Natural killer cell treated with Interleukin-12 subunit alpha and Interleukin-12 subunit beta and Interleukin-15 and Interleukin-18, amount 100 ng/mL, for 72 hours (primary cell): ENCODE measurements around the gene G6PD. TPM values are rescaled to one million over a fixed set of nuclear protein-coding genes. Genes with fewer than 3 reads are reported as not detected.
A peak's percentile ranks its signal among the peaks of the same experiment; 100 is the strongest.
"Not testable (repeated sequence)": the region's sequence is repeated elsewhere in the genome, so short reads cannot be mapped to it uniquely, and the experiment has no call there.

ENCODE experiments used
- ATAC-seq, 2 donors: fragments of 150-1000 bp; cut with Tn5 transposase in 1 of 2; sonication (Bioruptor Pico), chemical (Tn5 transposase) in 1 of 2; 2 replicates each; pipeline ENCODE4 v1.10.0; 2021
- DNase-seq: peaks from one replicate; pipeline ENCODE4 v3.0.0; 2022; ENCODE audit warnings: low spot score
- H3K27ac Mint-ChIP-seq, 2 donors: 1 replicate in 1 of 2; 2 replicates in 1 of 2; pipeline ENCODE4 v1.8.0; 2022; ENCODE audit warnings: mixed read lengths in 2 of 2, mild to moderate bottlenecking in 1 of 2, moderate library complexity in 1 of 2
- H3K27me3 Mint-ChIP-seq, 2 donors: 1 replicate in 1 of 2; 2 replicates in 1 of 2; pipeline ENCODE4 v1.8.0; 2022; ENCODE audit warnings: mixed read lengths in 2 of 2
- H3K36me3 Mint-ChIP-seq: one replicate; pipeline ENCODE4 v1.8.0; 2022; ENCODE audit warnings: mixed read lengths
- H3K4me1 Mint-ChIP-seq, 2 donors: 1 replicate in 1 of 2; 2 replicates in 1 of 2; pipeline ENCODE4 v1.8.0; 2022; ENCODE audit warnings: low read depth in 2 of 2, mixed read lengths in 2 of 2, mild to moderate bottlenecking in 1 of 2
- H3K4me3 Mint-ChIP-seq: one replicate; pipeline ENCODE4 v1.8.0; 2022; ENCODE audit warnings: mixed read lengths
- H3K9me3 Mint-ChIP-seq: 2 replicates; pipeline ENCODE4 v1.8.0; 2022; ENCODE audit warnings: mixed read lengths
- total RNA-seq, 2 donors: library from RNA; stranded (reverse); gene quantifications; one replicate each; pipeline ENCODE4 v1.2.3, GENCODE V29; 2022

The G6PD gene
- total RNA-seq, 2 donors from 2014 or later, result 115 to 227 TPM

DNA sequence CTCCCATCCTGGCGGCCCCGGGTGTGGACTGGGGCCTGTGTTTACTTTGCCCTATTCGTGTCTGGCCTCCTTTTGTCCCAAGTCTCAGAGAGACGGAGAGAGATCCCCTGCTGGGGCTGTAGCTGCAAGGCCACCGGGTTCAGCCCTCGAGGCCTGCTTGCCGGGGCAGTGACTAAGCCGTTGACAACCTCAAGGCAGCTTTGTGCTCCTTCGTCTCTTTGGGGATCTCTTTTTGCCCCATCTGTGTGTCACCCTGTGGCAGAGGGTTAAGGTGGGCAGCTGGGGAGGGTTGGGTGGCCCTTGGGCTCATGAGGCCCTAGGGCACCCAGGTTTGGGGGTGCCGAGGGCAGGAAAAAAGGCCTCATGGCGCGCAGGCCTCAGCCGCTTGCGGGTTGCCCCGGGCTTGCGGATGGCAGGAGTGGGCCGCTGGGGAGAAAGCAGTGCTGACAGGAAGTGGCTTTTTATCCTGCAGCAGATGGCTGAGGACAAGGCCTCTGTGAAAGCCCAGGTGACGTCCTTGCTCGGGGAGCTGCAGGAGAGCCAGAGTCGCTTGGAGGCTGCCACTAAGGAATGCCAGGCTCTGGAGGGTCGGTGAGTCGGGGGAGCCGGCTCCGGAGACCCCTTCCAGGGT, 11.5 kb upstream of the G6PD start:
- H3K4me1 Mint-ChIP-seq, DNase-seq, H3K27me3 Mint-ChIP-seq, H3K27ac Mint-ChIP-seq, H3K9me3 Mint-ChIP-seq, H3K4me3 Mint-ChIP-seq, H3K36me3 Mint-ChIP-seq: not testable (repeated sequence)
- peak; percentile 73 to 90 for ATAC-seq

GRCh38 chrX:154552112-154552806, 5.6 kb upstream of the G6PD start:
- H3K27ac Mint-ChIP-seq, result peak overlapping the region in 1 of 2 donors; percentile 68
- not testable (repeated sequence) for H3K4me3 Mint-ChIP-seq, H3K27me3 Mint-ChIP-seq, DNase-seq, ATAC-seq, H3K9me3 Mint-ChIP-seq
- peaks cover 11% of the 10 kb centered on the region for H3K36me3 Mint-ChIP-seq
- H3K4me1 Mint-ChIP-seq, result peaks cover 23 to 40% of the 10 kb centered on the region in 2 donors

GRCh38 chrX:154549766-154550165, 3.1 kb upstream of the G6PD start:
- no peaks in the 10 kb centered on the region for H3K9me3 Mint-ChIP-seq
- ATAC-seq (no peak), DNase-seq (no peak)
- peak overlapping the region; percentile 73 to 94 for H3K27ac Mint-ChIP-seq
- peaks cover 11% of the 10 kb centered on the region for H3K36me3 Mint-ChIP-seq
- H3K4me1 Mint-ChIP-seq, result peaks cover 27 to 40% of the 10 kb centered on the region in 2 donors
- H3K27me3 Mint-ChIP-seq, result peaks cover 0 to 6% of the 10 kb centered on the region in 2 donors
- H3K4me3 Mint-ChIP-seq, result peak overlapping the region; percentile 73

DNA sequence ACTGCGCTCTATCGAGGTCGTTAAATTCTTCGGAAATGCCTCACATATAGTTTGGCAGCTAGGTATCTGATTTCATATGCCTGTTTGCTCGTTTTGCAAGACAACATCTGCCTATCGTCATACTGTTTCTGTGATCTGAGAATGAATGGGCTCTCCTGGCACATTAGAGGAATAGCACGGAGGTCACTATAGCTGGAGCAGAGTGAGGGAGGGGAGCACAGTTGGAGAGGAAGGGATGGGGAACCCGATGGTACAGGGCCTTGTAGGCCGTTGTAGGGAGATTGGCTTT, 1.3 kb upstream of the G6PD start:
- no peak for ATAC-seq
- Mint-ChIP-seq H3K9me3 (no peaks in the 10 kb centered on the region), H3K4me1 (peaks cover 31 to 39% of the 10 kb centered on the region in 2 donors)

DNA sequence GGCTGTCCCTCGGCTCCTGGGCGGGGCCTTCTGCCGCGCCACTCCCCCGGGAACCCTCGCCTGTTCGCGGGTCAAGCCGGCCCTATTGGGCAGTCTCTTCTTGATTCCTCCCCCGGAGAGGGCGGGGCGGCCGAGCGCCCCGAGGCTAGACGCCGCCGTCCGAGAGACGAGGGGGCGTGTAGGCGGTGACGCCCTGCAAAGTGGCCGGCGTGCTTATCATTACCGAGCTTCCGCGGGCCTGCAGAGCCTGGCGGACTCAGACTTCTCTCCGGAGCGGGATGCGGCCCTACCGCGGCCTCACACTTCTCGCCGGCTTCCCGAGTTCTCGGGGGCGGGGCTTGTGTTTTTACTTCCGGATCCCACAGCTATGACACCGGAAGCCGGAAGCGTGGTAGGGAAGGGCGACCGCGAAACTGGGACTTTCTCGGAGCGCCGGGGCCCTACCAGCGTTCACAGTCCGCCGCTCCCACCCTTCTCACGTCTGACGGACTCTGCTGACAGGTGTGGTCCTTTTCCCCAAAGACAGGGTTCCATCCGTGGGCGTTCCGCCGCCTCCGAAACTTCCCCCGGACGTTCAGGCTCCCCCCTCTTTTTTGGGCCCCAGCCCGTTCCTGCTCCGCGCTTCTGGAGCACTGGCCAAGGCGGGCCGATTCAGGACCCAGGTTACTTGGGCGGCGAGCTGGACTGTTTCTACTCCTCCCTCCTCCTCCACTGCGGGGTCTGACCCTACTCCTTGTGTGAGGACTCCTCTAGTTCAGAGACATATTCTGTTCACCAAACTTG, 790 bp upstream of the G6PD start, which contains the start of gene IKBKG:
Gene IKBKG (plus strand): TSS at position 376 of the 783 bp plus-strand sequence. CDS start 4,383 bp downstream, outside the sequence.
- Mint-ChIP-seq H3K4me3 (peak within 1 kb of the TSS; percentile 98), H3K36me3 (peaks cover 11% of the 10 kb centered on the region), H3K9me3 (no peaks in the 10 kb centered on the region), H3K4me1 (peaks cover 36 to 44% of the 10 kb centered on the region in 2 donors), H3K27me3 (peaks cover 0 to 6% of the 10 kb centered on the region in 2 donors), H3K27ac (peak within 1 kb of the TSS; percentile 98 to 99)
- DNase-seq, result peak; percentile 93
- ATAC-seq, result peak; percentile 91

More for the DNA sequence above, 1.3 kb upstream of the G6PD start:
- H3K4me3 Mint-ChIP-seq, result peak overlapping the region; percentile 98
- DNase-seq, result no peak
- peaks cover 0 to 6% of the 10 kb centered on the region in 2 donors for H3K27me3 Mint-ChIP-seq
- peaks cover 11% of the 10 kb centered on the region for H3K36me3 Mint-ChIP-seq
- peak overlapping the region; percentile 94 for H3K27ac Mint-ChIP-seq

DNA sequence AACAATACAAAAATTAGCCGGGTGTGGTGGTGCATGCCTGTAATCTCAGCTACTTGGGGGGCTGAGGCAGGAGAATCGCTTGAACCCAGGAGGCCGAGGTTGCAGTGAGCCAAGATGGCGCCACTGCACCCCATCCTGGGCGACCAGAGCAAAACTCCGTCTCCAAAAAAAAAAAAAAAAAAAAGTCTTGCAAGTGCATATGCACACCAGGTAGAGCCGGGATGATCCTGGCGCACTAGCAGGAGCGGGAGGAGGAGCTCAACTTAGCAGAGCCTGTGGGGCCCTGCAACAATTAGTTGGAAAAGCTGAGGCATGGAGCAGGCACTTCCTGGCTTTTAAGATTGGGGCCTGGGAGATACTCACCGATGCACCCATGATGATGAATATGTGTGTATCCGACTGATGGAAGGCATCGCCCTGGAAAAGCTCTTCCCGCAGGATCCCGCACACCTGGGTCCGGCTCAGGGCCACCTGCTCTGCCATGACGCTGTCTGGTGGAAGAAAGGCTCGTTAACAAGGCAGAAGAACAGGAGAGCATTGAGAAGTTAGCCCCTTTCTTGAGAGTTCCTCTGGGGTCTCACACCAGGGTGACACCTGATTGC, 872 bp downstream of the G6PD start:
- no peak for ATAC-seq
- Mint-ChIP-seq H3K9me3 (no peaks in the 10 kb centered on the region), H3K27me3 (peaks cover 0 to 6% of the 10 kb centered on the region in 2 donors), H3K27ac (peak overlapping the region; percentile 98 to 99), H3K36me3 (peaks cover 11% of the 10 kb centered on the region), H3K4me1 (peaks cover 32 to 42% of the 10 kb centered on the region in 2 donors), H3K4me3 (peak overlapping the region; percentile 77)
- no peak for DNase-seq

DNA sequence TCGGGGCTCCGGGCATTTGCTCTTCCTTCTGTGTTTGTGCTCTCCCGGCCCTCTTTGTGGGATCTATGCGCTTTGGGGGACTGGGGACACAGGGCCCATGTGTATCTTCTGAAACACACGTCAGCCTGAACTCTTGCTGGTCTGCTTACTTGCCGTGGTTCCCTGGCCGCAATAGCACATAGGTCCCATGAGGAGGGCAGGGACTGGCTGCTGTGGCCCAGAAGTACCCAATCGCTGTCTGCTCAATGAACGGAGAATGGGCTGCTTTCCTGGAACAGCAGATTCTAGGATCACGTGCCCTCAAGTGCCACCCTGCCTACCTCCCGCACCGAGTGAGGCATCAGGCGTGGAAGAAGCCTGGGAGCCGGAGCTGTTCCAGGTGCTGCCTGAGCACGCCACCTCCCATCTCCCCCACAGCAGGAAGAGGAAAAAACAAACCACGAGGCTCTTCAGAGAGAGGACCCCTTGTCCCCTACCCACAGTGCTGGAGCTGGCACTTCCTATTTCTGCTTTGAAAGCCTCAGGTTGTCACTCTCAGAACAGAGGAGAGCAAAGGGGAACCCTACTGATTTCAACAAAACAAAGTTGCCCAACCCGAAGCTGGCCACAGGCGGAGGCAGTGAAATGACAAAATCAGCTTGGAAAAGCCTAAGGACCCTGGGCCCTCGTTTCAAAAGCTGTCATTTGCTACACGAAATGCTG, 3.8 kb downstream of the G6PD start:
- Mint-ChIP-seq H3K9me3 (no peaks in the 10 kb centered on the region), H3K4me1 (peaks cover 22 to 38% of the 10 kb centered on the region in 2 donors), H3K36me3 (peaks cover 2% of the 10 kb centered on the region), H3K27me3 (peaks cover 0 to 4% of the 10 kb centered on the region in 2 donors), H3K4me3 (peak overlapping the region; percentile 91), H3K27ac (peak overlapping the region; percentile 98 to 99)
- DNase-seq, result peak; percentile 66
- peak; percentile 1 to 7 for ATAC-seq

DNA sequence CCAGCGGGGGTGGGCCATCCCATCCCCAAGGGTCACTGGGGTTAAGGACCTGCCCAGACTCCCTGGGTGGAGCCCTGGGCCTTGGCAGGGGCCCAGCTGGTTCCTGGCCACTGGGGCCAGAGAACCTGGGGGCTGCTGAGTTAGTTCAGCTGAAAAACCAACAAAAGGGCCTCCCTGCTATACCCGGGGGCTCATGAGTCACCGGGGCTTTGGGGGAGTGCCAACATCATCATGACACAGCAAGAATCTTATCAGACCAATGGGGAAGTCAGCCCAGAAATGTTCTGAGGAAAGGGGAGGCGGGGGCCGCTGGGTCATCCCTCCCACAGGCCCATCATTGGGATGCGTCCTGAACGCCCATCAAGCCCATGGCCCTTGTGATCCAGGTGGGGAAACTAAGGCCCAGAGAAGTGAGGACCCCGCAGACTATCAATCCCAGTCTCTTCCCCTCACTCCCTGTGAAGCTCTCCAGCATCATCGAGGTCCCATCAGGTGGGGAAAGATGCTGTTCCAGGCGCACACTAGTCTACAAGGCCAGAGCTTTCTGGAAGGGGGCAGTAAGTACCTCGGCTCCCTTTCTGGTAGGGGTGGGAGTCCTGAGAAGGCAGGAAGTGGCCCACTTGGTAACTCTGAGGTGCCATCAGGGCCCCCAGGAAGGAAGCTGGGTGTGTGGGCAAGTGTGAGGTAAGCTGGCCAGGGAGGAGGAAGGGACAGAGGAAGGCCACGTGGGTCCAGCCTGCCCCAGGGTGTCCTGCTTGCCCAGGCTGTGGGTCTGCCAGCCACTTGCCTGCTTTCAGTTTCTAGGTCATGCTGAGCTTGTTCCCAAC, 4.5 kb downstream of the G6PD start:
- H3K27ac Mint-ChIP-seq, result peak overlapping the region; percentile 98 to 99
- H3K4me3 Mint-ChIP-seq, result peak overlapping the region; percentile 91
- DNase-seq, result peak; percentile 70
- H3K36me3 Mint-ChIP-seq, result no peaks in the 10 kb centered on the region
- peaks cover 0 to 3% of the 10 kb centered on the region in 2 donors for H3K27me3 Mint-ChIP-seq
- no peaks in the 10 kb centered on the region for H3K9me3 Mint-ChIP-seq
- peak; percentile 48 to 51 for ATAC-seq
- peaks cover 20 to 42% of the 10 kb centered on the region in 2 donors for H3K4me1 Mint-ChIP-seq

GRCh38 chrX:154541589-154541895, 5.1 kb downstream of the G6PD start:
- ATAC-seq (no peak), DNase-seq (no peak)
- peaks cover 0 to 3% of the 10 kb centered on the region in 2 donors for H3K27me3 Mint-ChIP-seq
- H3K27ac Mint-ChIP-seq, result peak overlapping the region; percentile 98 to 99
- peaks cover 20 to 42% of the 10 kb centered on the region in 2 donors for H3K4me1 Mint-ChIP-seq
- H3K36me3 Mint-ChIP-seq, result no peaks in the 10 kb centered on the region
- no peaks in the 10 kb centered on the region for H3K9me3 Mint-ChIP-seq
- peak overlapping the region; percentile 30 for H3K4me3 Mint-ChIP-seq

DNA sequence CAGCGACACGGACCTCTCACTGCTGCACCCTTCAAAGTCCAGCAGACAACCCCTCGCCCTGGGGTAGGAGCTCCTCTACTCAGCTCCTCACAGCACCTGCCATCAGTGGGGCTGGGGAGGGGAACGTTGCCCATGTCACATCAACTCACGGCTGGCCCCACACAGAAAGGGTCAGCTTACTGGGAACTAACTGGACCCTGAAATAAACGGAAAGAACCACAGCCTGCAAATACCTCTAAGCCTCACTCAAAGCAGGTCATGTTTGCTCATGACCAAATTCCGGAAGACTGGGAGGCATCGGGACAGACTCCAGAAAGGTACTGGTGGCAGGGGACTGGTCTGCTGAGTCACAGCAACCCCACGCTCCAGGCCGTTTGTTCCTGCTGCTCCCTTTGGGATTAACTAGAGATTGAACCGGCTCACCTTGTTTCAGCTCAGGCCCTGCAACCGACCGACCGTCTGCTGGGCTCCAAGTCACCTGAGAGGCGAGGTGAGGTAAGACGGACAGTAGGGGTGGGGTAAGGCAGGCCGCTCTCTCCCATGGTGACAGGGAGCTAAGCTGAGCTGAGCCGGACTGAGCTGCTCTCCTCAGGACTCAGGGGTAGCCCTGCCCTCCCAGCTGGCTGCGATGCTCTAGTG, 5.6 kb downstream of the G6PD start:
- Mint-ChIP-seq H3K27me3 (peaks cover 0 to 3% of the 10 kb centered on the region in 2 donors), H3K27ac (peak overlapping the region; percentile 98 to 99), H3K9me3 (no peaks in the 10 kb centered on the region), H3K36me3 (no peaks in the 10 kb centered on the region), H3K4me1 (peaks cover 19 to 40% of the 10 kb centered on the region in 2 donors), H3K4me3 (peak overlapping the region; percentile 30)
- ATAC-seq (no peak), DNase-seq (no peak)

DNA sequence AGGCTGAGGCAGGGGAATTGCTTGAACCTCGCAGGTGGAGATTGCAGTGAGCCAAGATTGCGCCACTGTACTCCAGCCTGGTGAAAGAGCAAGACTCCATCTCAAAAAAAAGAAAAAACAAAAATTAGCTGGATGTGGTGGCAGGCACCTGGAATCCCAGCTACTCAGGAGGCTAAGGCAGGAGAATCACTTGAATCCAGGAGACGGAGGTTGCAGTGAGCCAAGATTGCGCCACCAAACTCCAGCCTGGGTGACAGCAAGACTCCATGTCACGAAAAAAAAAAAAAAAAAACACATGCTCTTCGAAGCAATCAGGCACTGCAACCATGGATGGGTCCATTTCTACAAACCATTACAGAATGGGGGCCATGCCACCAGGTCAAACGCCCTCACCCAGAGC, 6.3 kb downstream of the G6PD start:
- peaks cover 15 to 38% of the 10 kb centered on the region in 2 donors for H3K4me1 Mint-ChIP-seq

DNA sequence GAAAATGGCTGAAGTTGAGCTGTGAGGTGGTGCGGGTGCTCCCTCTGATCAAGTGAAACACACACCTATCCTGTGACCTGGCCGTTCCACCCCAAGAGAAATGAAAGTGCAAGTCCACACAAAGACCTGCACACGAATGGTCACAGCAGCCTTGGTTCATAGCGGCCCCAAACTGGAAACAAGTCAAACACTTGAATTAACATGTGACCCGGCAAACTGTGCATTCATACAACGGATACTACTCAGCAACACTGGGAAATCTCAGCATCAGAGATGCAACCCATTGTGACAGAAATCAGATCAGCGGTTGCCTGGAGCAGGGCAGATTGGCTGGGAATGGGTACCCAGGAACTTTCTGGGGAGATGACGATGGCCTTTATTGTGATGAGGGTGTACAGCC, 7.6 kb downstream of the G6PD start:
- peak overlapping the region; percentile 71 for H3K4me3 Mint-ChIP-seq
- peaks cover 15 to 41% of the 10 kb centered on the region in 2 donors for H3K4me1 Mint-ChIP-seq

More for the DNA sequence above, 6.3 kb downstream of the G6PD start:
- not testable (repeated sequence) for H3K9me3 Mint-ChIP-seq, H3K4me3 Mint-ChIP-seq, H3K36me3 Mint-ChIP-seq, ATAC-seq, H3K27me3 Mint-ChIP-seq, DNase-seq
- peak overlapping the region; percentile 98 to 99 for H3K27ac Mint-ChIP-seq

More for the DNA sequence above, 7.6 kb downstream of the G6PD start:
- H3K27ac Mint-ChIP-seq, result peak overlapping the region; percentile 80 to 90
- H3K9me3 Mint-ChIP-seq, result no peaks in the 10 kb centered on the region
- DNase-seq, result no peak
- no peaks in the 10 kb centered on the region for H3K36me3 Mint-ChIP-seq
- no peak for ATAC-seq
- peaks cover 0 to 3% of the 10 kb centered on the region in 2 donors for H3K27me3 Mint-ChIP-seq
